K562 (cell line): ENCODE data around the gene BCL10. TPM values are rescaled to one million over a fixed set of nuclear protein-coding genes. Genes with fewer than 3 reads are reported as not detected.

Source experiments
- ATAC-seq: fragments of 200-7000 bp; cut with Tn5 transposase; 3 replicates; pipeline ENCODE4 v1.9.1; 2020; ENCODE audit warnings: moderate library complexity
- BruUV-seq: library from RNA; stranded (reverse); fragments of 400-500 nt; replicated peaks from 2 replicates; lab custom pipeline; 2021; lab: Mats Ljungman, UMichigan
- CTCF ChIA-PET: fragments of 300-600 bp; formaldehyde crosslinking; extraction: SDS; loops from one replicate; lab custom pipeline; 2021; ENCODE audit warnings: low intra/inter-chr PET ratio; lab: Yijun Ruan, JAX
- POLR2A ChIA-PET: fragments of 300-600, 350-650 bp; sonication (Branson Sonifier 250); formaldehyde crosslinking; extraction: SDS; loops from one replicate; lab custom pipeline; 2021; ENCODE audit warnings: antibody characterized with exemption, inconsistent platforms; lab: Yijun Ruan, JAX
- DNase-seq, 4 experiments: peaks; one replicate each; pipeline versions ENCODE4 v3.0.0 to v3.0.0-alpha.2; 2011 to 2018; ENCODE audit warnings: low spot score in 3 of 4, mixed read lengths in 3 of 4; ENCODE audit errors: extremely low read depth in 1 of 4
- FAIRE-seq: peaks from 2 replicates; lab custom pipeline; 2011; peaks lifted over from hg19 to GRCh38; lab: Jason Lieb, UNC
- H2AFZ ChIP-seq: 2 replicates; pipeline ENCODE4 v1.6.0; 2011; ENCODE audit warnings: low read depth, low read length, control low read depth, inconsistent platforms
- H3K27ac ChIP-seq: fragments of 200-600 bp; 3 replicates; pipeline ENCODE4 v1.8.0; 2011; ENCODE audit warnings: low read depth, mild to moderate bottlenecking, control low read depth, inconsistent platforms, low read length, moderate library complexity, mixed read lengths; ENCODE audit errors: extremely low read depth
- H3K27me3 ChIP-seq, 2 experiments: fragments of 300-600 bp in 1 of 2; 2 replicates in 1 of 2; 3 replicates in 1 of 2; pipeline versions ENCODE4 v1.6.0 to v1.8.0; 2011; ENCODE audit warnings: inconsistent platforms in 2 of 2, low read length in 2 of 2, mild to moderate bottlenecking in 1 of 2, mixed read lengths in 1 of 2, moderate library complexity in 1 of 2; ENCODE audit not compliant: control insufficient read depth in 2 of 2, insufficient read depth in 2 of 2
- H3K36me3 ChIP-seq: fragments of 300-600 bp; 3 replicates; pipeline ENCODE4 v1.8.0; 2011; ENCODE audit warnings: mild to moderate bottlenecking, low read length, inconsistent platforms; ENCODE audit not compliant: control insufficient read depth, insufficient read depth
- H3K4me1 ChIP-seq, 2 experiments: fragments of 200-600 bp in 1 of 2; replicated peaks in 1 of 2; 2 replicates in 1 of 2; 3 replicates in 1 of 2; pipeline versions ENCODE4 v1.5.1 to v1.8.0; 2011; ENCODE audit warnings: inconsistent platforms in 2 of 2, low read length in 2 of 2, mild to moderate bottlenecking in 1 of 2, mixed read lengths in 1 of 2, moderate library complexity in 1 of 2; ENCODE audit not compliant: control insufficient read depth in 2 of 2, insufficient read depth in 2 of 2
- H3K4me2 ChIP-seq: 2 replicates; pipeline ENCODE4 v1.6.1; 2011; ENCODE audit warnings: low read length, control low read depth, inconsistent platforms, mixed read lengths; ENCODE audit not compliant: insufficient read depth
- H3K4me3 ChIP-seq: fragments of 200-600 bp; sonication (generic), shearing (Covaris generic); 2 replicates; pipeline ENCODE4 v1.5.1; 2016; ENCODE audit warnings: control low read depth, inconsistent platforms
- H3K79me2 ChIP-seq: fragments of 200-600 bp; 3 replicates; pipeline ENCODE4 v1.8.0; 2011; ENCODE audit warnings: low read length, inconsistent platforms; ENCODE audit not compliant: control insufficient read depth, insufficient read depth
- H3K9ac ChIP-seq, 2 experiments: 2 replicates each; pipeline versions ENCODE4 v1.6.0 to v1.6.1; 2011; ENCODE audit warnings: low read depth in 2 of 2, low read length in 2 of 2, control low read depth in 1 of 2, inconsistent platforms in 1 of 2, mild to moderate bottlenecking in 1 of 2, mixed read lengths in 1 of 2; ENCODE audit not compliant: insufficient read depth in 1 of 2
- H3K9me1 ChIP-seq: one replicate; pipeline ENCODE4 v1.6.0; 2011; ENCODE audit warnings: inconsistent platforms, mild to moderate bottlenecking, low read length, moderate library complexity; ENCODE audit not compliant: control insufficient read depth, insufficient read depth
- H3K9me3 ChIP-seq: replicated peaks from 2 replicates; pipeline ENCODE4 v1.5.1; 2011; ENCODE audit warnings: low read depth, low read length, inconsistent platforms; ENCODE audit not compliant: control insufficient read depth, insufficient read depth
- H4K20me1 ChIP-seq: replicated peaks from 2 replicates; pipeline ENCODE4 v1.6.1; 2011; ENCODE audit warnings: low read length, inconsistent platforms, mixed read lengths; ENCODE audit not compliant: control insufficient read depth, insufficient read depth
- ARID2 ChIP-seq: fragments of 450-650 bp; IDR thresholded peaks from 2 replicates; pipeline ENCODE4 v1.6.1; 2017; ENCODE audit warnings: antibody characterized with exemption, mild to moderate bottlenecking
- ARNT ChIP-seq, 2 experiments: fragments of 450-650 bp; IDR thresholded peaks; 2 replicates each; pipeline ENCODE4 v1.6.1; 2016; ENCODE audit warnings: mild to moderate bottlenecking in 1 of 2
- C11orf30 ChIP-seq: fragments of 450-650 bp; IDR thresholded peaks from 2 replicates; pipeline ENCODE4 v1.6.1; 2016; ENCODE audit warnings: low read depth, mild to moderate bottlenecking
- EGR1 ChIP-seq: fragments of 450-650 bp; conservative IDR thresholded peaks from 2 replicates; pipeline ENCODE4 v1.6.1; 2017; ENCODE audit warnings: mild to moderate bottlenecking
- ETV5 ChIP-seq: sonication (generic); formaldehyde crosslinking; IDR thresholded peaks from 2 replicates; pipeline ENCODE4 v1.4.0; 2020; ENCODE audit warnings: low read depth, mild to moderate bottlenecking, missing genetic modification reagents
- HDAC6 ChIP-seq: IDR thresholded peaks from 2 replicates; pipeline ENCODE4 v1.6.1; 2012; ENCODE audit warnings: low read depth, mild to moderate bottlenecking, control low read depth, inconsistent platforms, low read length, moderate library complexity
- MAFG ChIP-seq: fragments of 450-650 bp; conservative IDR thresholded peaks from 2 replicates; pipeline ENCODE4 v1.6.1; 2016; ENCODE audit warnings: missing genetic modification characterization, missing compliant biosample characterization
- MEIS2 ChIP-seq: fragments of 450-650 bp; IDR thresholded peaks from 2 replicates; pipeline ENCODE4 v1.6.1; 2014; ENCODE audit warnings: mild to moderate bottlenecking; ENCODE audit not compliant: partially characterized antibody
- NFE2 ChIP-seq: IDR thresholded peaks from 2 replicates; pipeline ENCODE4 v1.6.1; 2014; ENCODE audit warnings: antibody characterized with exemption, low read depth
- NRF1 ChIP-seq, 2 experiments: fragments of 450-650 bp; IDR thresholded peaks in 1 of 2; conservative IDR thresholded peaks in 1 of 2; 2 replicates each; pipeline ENCODE4 v1.6.1; 2014; ENCODE audit warnings: mild to moderate bottlenecking in 2 of 2
- PHF20 ChIP-seq: fragments of 450-650 bp; IDR thresholded peaks from 2 replicates; pipeline ENCODE4 v1.6.1; 2018; ENCODE audit not compliant: partially characterized antibody
- SMARCC2 ChIP-seq: fragments of 450-650 bp; IDR thresholded peaks from 2 replicates; pipeline ENCODE4 v1.6.1; 2017; ENCODE audit warnings: antibody characterized with exemption, moderate library complexity, mild to moderate bottlenecking, low read depth
- SPI1 ChIP-seq: IDR thresholded peaks from 2 replicates; pipeline ENCODE4 v1.6.1; 2011; ENCODE audit warnings: low read depth, low read length, control low read depth, borderline replicate concordance
- TRIM24 ChIP-seq, 2 experiments: fragments of 450-650 bp; IDR thresholded peaks; 2 replicates each; pipeline ENCODE4 v1.6.1; 2016
- ZBTB1 ChIP-seq: sonication (generic); formaldehyde crosslinking; IDR thresholded peaks from 2 replicates; pipeline ENCODE4 v1.8.1; 2023; ENCODE audit warnings: missing genetic modification reagents, low read depth, mild to moderate bottlenecking, borderline replicate concordance
- ZC3H4 ChIP-seq: sonication (generic); formaldehyde crosslinking; IDR thresholded peaks from 2 replicates; pipeline ENCODE4 v1.9.0; 2021; ENCODE audit warnings: missing genetic modification reagents, borderline replicate concordance
- WGBS: fragments of 100-300 bp; shearing (Covaris generic); methylation state at CpG from one replicate; pipeline ENCODE4 v1.1.6; 2016; ENCODE audit warnings: low coverage, mixed read lengths; ENCODE audit not compliant: insufficient coverage; ENCODE audit errors: missing lambda C conversion rate; 5-methylcytosine and 5-hydroxymethylcytosine counted together
- in situ Hi-C: fragments of 300-500 bp; cut with MboI; formaldehyde crosslinking; loops from 4 replicates; pipeline ENCODE4 v1.15.0; 2018; ENCODE audit warnings: inconsistent platforms, mixed read lengths
- intact Hi-C: fragments of 100-400 bp; cut with micrococcal nuclease; formaldehyde crosslinking; loops from 2 replicates; pipeline ENCODE4 v1.14.2; 2022
- polyA plus RNA-seq, 8 experiments: library from polyadenylated mRNA; depleted of rRNA in 4 of 8; stranded (reverse) in 5 of 8; unstranded in 3 of 8; fragments of >200 nt; fragmentation: Nextera tagmentation in 2 of 8; fragmentation: Illumina TruSeq in 1 of 8; extraction: Ambion mirVana in 2 of 8; extraction: Trizol in 1 of 8; gene quantifications; 2 replicates each; pipeline versions ENCODE4 v1.2.1 to v1.2.3, GENCODE V29; 2011 to 2014; ENCODE audit warnings: inconsistent platforms in 1 of 8, missing spikeins in 1 of 8
- total RNA-seq, 7 experiments: library from RNA; depleted of rRNA in 6 of 7; stranded (reverse); fragments of >200 nt in 6 of 7; fragmentation: Illumina TruSeq in 2 of 7; extraction: Trizol in 2 of 7; gene quantifications; 2 replicates each; pipeline versions ENCODE4 v1.2.1 to v1.2.3, GENCODE V29; 2011 to 2021; ENCODE audit warnings: low replicate concordance in 1 of 7
- TF ChIP-seq, protein P1 (sequence below): fragments of 450-650 bp; IDR thresholded peaks from 2 replicates; pipeline ENCODE4 v1.6.1; 2014; ENCODE audit warnings: low read depth, mild to moderate bottlenecking, moderate library complexity, borderline replicate concordance
- TF ChIP-seq, protein P2 (sequence below): fragments of 450-650 bp; formaldehyde crosslinking; IDR thresholded peaks from 2 replicates; pipeline ENCODE4 v1.4.0; 2022; ENCODE audit warnings: missing genetic modification characterization
- TF ChIP-seq, protein P3 (sequence below): fragments of 450-650 bp; formaldehyde crosslinking; IDR thresholded peaks from 2 replicates; pipeline ENCODE4 v1.4.0; 2020; ENCODE audit warnings: mild to moderate bottlenecking

The BCL10 gene
- total and polyA plus RNA-seq, 9 of the 15 experiments (the other 6 are each of a cell fraction or from before 2014, with no cell fraction given): 8.0 to 19.4 (median 12.3) TPM

DNA sequence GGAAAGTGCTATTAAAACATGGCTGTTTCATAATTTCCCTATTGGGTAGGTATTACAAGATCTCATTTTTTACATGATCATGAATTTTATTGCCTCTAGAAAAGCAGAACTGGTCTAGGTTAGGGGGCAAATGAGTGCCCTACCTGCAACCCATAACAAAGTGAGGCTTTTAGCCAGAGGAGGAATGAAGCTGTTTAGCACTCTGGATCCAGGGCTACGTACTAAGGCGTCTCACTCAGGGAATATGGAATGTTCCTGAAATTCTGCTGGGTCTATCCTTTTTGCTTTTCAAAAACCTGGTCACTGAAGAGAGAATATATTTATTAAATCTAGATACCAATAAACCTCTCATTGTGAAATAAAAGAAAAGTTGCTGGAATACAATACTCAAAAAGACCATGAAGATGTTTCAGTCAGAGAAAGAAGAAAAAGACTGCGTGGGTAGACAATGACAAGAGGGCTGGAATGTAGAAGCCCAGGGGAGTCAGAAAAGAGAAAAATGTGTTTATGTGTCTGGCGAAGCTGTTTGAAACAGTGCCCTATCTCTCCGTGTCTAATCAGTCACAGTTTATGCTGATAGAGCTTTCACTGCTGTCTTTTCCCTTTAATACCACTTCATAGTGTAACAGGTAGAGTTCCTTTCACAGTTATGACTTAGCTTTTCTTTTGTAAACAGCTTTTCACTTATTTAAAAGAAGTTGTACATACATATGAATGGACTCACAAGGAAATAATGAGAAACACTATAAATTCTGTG lies 50.6 kb downstream of the BCL10 start:
- FAIRE-seq: no peak
- Histone ChIP-seq H3K27ac (peak overlapping the region; percentile 15; the same call in 2 of the 3 replicates), H3K4me1 (peaks cover 16 to 37% of the 10 kb centered on the region in 2 experiments), H3K79me2 (no peaks in the 10 kb centered on the region), H3K9me1 (no peaks in the 10 kb centered on the region), H2AFZ (peak overlapping the region; percentile 26), H3K36me3 (no peaks in the 10 kb centered on the region), H3K9ac (0 out of 4 replicates have a peak overlapping the region, but pooled peaks of 1 of the 2 experiments have one; percentile 5), H3K27me3 (no peaks in the 10 kb centered on the region), H4K20me1 (no peaks in the 10 kb centered on the region), H3K9me3 (no peaks in the 10 kb centered on the region), H3K4me3 (no peak overlapping the region), H3K4me2 (peak overlapping the region; percentile 7; the same call in 1 of the 2 replicates)
- ATAC-seq: peak; percentile 51
- POLR2A ChIA-PET: interaction anchor here (0.8 to 3.0 kb wide), 9 partner anchors 11 to 1762 kb away, joined by 3 to 14 read pairs (median 7); partner anchors contain the start of gene SYDE2
- DNase-seq: peak in 2 of 4 experiments; percentile 22 to 27
- intact Hi-C loops (loop anchor here (1.0 kb wide), 1 partner anchor 25 kb away; the partner anchor contains the start of gene SYDE2), in situ Hi-C loops (no loop called here)
- WGBS: 28% methylated on average over 5 of the region's 5 CpGs
- CTCF ChIA-PET: interaction anchor here (0.6 kb wide), 1 partner anchor 33 kb away, joined by 3 read pairs; no protein-coding TSS in a partner anchor
- no TSS peak for BruUV-seq
- TF ChIP-seq NFE2 (peak; percentile 10; the same call in 1 of the 2 replicates), TRIM24 (IDR thresholded peaks at IDR 0.05) (no peak), EGR1 (peak; percentile 48), ZBTB1 (no peak), PHF20 (no peak), NRF1 (conservative IDR thresholded peaks at IDR 0.05 in 1 of 2, IDR thresholded peaks at IDR 0.05 in 1 of 2) (no peak), ZC3H4 (CRISPR knock-in tag) (no peak), MAFG (tag) (0 out of 2 replicates have a peak, but pooled peaks have one; percentile 3), C11orf30 (peak; percentile 35), ARID2 (0 out of 2 replicates have a peak, but pooled peaks have one; percentile 10), SMARCC2 (0 out of 2 replicates have a peak, but pooled peaks have one; percentile 34), SPI1 (peak; percentile 14; the same call in 1 of the 2 replicates), MEIS2 (peak; percentile 10), HDAC6 (no peak), ETV5 (CRISPR knock-in tag) (no peak), ARNT (IDR thresholded peaks at IDR 0.05) (no peak)
- TF ChIP-seq, protein P1, sequence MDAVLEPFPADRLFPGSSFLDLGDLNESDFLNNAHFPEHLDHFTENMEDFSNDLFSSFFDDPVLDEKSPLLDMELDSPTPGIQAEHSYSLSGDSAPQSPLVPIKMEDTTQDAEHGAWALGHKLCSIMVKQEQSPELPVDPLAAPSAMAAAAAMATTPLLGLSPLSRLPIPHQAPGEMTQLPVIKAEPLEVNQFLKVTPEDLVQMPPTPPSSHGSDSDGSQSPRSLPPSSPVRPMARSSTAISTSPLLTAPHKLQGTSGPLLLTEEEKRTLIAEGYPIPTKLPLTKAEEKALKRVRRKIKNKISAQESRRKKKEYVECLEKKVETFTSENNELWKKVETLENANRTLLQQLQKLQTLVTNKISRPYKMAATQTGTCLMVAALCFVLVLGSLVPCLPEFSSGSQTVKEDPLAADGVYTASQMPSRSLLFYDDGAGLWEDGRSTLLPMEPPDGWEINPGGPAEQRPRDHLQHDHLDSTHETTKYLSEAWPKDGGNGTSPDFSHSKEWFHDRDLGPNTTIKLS: no peak
- TF ChIP-seq, protein P2, sequence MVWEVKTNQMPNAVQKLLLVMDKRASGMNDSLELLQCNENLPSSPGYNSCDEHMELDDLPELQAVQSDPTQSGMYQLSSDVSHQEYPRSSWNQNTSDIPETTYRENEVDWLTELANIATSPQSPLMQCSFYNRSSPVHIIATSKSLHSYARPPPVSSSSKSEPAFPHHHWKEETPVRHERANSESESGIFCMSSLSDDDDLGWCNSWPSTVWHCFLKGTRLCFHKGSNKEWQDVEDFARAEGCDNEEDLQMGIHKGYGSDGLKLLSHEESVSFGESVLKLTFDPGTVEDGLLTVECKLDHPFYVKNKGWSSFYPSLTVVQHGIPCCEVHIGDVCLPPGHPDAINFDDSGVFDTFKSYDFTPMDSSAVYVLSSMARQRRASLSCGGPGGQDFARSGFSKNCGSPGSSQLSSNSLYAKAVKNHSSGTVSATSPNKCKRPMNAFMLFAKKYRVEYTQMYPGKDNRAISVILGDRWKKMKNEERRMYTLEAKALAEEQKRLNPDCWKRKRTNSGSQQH: no peak
- TF ChIP-seq, protein P3, sequence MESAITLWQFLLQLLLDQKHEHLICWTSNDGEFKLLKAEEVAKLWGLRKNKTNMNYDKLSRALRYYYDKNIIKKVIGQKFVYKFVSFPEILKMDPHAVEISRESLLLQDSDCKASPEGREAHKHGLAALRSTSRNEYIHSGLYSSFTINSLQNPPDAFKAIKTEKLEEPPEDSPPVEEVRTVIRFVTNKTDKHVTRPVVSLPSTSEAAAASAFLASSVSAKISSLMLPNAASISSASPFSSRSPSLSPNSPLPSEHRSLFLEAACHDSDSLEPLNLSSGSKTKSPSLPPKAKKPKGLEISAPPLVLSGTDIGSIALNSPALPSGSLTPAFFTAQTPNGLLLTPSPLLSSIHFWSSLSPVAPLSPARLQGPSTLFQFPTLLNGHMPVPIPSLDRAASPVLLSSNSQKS (CRISPR knock-in tag): no peak
